T-helper 9 cell (primary cell): Measurements from ENCODE around the gene RAD51AP1.

Experiments used
- DNase-seq: peaks from one replicate; pipeline ENCODE4 v3.0.0-alpha.2; 2020

Gene RAD51AP1

DNA sequence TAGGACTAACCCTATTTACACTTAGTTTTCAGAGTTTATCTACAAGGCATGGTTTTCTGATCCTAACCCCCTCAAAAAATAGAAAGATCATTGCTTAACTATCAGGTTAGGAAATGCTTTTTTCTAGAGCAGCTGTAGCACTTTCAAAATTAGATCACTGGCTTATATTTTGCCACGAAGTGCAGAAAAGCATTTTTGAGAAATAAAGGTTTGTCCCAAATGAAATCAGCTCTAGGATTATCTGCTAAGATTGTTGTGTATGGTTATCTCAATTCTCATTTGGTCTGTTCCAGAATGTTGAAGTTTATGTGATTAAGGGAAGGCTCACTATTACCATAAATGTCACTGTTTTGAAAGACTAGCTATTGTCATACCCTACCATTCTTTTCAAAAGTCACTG lies 13.5 kb downstream of the RAD51AP1 start:
- DNase-seq = no peak

DNA sequence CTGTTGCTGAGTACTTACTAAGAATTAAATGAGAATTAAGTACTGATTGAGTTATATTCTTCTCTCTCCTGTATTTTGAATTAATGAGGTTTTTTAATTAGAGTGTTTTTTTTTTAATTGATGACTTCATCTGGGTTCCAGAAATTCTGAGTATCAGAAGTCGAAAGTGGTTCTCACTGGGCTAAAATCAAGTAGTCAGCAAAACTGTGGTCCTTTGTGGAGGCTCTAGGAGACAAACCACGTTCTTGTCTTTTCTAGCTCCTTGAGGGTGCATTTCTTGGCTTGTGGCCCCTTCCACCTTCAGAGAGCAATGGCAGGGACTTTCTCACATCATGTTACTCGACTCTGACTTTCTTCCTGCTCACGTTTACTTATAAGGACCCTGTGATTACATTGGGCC lies 15.3 kb downstream of the RAD51AP1 start:
- no peak for DNase-seq

DNA sequence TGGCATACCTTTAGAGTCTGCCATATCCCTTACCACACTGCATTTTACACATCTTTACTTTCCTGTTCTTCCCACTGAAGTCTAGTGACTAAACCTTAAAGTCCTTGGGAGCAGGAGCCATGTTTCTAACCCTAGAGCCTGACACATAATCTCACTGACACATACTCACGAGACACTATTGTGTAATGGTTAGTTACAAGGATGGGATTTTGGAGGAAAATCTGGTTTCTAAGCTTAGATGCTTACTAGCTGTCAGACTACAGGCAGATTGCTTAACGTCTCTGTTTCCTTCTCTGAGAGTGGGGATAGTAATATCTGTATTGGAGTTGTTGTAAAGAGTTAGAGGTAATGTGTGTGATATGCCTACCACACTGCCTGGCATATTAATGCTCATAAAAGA lies 17.1 kb downstream of the RAD51AP1 start:
- no peak for DNase-seq

DNA sequence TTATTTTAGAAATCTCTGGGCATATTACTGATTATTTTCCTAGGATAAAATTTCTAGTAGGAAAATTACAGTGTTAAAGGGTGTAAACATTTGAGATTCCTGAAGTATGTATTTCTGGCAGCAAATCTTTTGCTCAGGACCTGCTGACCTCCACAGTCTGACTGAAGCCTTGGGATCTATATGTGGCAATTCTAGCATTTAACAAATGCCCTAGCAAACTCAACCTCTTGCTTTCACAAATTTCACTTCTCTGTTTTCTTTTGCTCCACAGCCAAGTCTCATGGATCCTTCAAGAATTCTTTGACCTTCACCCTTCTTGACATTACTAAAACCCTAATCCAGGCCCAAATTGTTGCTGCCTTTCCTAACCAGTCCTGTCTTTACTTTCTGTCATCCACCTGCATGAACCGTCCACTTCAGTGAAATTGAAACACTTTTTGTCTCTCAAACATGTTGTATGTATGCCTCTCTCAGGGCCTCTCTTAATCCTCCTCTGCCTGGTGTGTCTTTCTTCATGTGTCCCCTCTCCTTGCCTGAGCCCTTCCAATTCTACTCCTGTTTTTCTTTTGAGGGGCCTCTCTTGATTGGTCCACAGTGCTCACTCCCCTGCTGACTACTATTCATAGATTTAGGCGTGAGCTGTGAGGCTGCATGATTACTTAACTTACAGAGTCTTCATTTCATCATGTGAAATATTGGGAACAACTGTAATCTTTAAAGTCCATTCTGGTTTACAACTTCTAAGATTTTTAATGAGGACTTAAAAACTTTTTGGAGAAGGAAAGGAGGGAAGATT lies 18.2 kb downstream of the RAD51AP1 start:
- no peak for DNase-seq

DNA sequence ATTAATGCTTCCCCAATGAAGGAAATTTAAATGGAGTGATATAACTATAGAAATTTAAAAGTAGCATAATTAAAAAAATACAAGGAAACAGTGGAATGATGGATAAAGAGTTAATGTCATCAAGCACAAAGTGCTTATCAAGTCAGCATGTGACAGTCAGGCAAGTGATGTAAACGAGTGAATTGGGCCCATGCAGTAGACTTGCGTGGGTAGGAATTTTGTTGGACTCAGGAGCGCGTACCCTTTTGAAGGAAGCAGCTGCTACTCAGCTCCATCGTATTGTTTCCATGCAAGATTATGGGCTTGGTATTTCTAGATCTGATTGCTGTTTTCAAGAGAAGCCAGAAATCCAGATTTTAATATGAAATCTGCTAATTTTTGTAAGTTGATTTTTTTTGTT lies 18.9 kb downstream of the RAD51AP1 start:
- no peak for DNase-seq

DNA sequence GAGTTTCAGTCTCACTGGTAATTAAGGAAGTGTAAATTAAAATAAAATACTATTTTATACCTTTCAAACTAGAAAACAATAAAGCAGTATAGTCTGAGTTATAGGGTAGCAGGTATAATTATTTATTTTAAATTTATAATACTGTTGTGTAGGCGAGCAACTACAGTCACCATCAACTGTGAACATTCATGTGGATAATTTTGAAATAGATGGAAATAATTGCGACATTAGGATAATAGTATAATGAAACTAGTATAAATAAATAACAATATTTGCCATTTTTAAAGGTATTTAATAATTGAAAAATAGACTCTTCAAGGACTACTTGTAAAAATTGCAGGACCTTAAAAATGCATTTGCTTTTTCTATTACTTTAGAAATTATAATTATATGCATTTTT lies 19.5 kb downstream of the RAD51AP1 start:
- no peak for DNase-seq

DNA sequence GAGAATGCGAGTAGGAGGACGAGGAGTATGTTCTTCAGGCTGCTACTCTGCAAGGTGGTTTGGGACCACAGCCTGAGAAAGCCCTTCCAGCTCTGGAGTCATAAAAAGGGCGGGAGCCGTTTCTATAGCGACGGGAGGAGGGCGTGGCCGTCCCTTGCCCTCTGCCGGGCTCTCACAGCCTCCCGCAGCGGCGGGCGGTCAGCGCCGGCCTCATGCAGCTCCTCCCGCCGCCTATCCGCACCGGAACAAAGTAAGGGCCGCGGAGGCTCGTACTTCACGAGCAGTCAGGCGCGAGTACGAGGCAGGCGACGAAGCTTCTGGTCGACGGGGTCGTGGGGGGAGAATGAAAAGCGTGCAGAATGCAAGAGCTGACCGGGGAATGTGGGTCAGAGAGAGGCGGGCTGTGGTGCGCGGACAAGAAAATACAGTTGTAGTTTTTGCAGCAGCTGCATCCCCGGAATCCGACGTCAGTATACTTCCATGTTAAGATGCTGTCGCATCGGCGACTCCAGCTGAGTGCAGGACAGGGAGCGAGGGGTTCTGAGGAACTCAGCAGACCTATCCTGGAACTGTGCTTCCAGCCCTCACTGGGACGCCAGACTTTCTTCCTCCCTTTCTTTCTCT lies 23.5 kb downstream of the RAD51AP1 start, which contains the start of gene DYRK4:
DYRK4 (plus strand) TSS at position 175 of the 624 bp plus-strand sequence; CDS start at position 213, 38 bp downstream.
- no peak for DNase-seq

DNA sequence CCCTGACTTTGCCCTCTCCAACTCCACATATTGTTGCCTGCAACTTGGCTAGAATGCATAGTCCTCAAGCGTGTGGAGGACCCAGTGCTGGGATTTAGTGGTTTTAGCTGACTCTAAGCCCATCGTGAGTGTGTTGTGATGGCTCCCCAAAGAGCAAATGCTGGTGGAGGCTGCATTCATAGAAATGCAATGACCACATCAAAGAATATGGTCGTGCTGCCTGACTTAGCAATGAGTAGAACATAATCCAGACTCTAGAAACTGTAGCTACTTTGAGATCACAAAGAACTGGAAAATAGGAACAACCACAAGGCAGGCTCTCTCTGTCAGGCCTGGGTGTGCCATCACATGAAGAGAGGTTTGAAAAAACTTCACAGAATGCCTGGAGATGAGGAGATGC lies 24.6 kb downstream of the RAD51AP1 start:
- DNase-seq = no peak

DNA sequence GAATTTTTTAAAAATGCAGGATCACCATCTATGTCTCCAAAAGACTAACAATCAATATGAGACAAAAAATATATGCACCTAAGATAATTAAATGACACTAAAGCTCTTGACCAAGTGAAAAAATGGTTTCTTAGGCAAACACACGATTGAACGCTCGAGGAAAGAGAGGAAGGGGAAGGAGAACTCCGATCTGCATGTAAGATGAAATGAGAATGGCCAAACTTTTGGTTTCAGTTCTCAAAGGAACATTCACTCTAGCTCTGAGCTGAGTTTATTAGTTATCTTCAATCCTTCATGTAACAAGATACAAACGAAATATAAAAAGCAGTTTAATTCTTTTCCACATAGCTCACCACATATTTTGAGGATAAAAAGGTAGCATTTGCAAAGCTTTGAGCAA lies 26.1 kb downstream of the RAD51AP1 start:
- DNase-seq = no peak

DNA sequence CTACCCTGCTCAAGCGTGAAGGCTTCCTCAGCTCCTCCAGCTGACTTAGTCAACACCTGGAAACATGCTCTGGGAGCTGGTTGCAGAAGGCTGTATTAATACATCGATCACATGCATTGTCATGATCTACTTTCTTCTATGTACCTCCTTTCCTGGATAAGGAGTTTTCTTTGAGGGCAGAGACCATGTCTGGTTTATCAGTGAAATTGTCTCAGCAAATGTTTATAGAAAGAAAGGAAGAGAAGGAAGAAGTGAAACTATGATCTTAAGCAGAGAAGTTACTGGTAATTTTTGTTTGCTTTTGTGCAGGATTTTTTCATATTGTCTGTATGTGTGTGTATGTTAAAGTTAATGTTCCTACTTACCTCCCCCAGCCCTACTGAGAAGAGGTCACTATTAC lies 27.8 kb downstream of the RAD51AP1 start:
- DNase-seq = no peak

DNA sequence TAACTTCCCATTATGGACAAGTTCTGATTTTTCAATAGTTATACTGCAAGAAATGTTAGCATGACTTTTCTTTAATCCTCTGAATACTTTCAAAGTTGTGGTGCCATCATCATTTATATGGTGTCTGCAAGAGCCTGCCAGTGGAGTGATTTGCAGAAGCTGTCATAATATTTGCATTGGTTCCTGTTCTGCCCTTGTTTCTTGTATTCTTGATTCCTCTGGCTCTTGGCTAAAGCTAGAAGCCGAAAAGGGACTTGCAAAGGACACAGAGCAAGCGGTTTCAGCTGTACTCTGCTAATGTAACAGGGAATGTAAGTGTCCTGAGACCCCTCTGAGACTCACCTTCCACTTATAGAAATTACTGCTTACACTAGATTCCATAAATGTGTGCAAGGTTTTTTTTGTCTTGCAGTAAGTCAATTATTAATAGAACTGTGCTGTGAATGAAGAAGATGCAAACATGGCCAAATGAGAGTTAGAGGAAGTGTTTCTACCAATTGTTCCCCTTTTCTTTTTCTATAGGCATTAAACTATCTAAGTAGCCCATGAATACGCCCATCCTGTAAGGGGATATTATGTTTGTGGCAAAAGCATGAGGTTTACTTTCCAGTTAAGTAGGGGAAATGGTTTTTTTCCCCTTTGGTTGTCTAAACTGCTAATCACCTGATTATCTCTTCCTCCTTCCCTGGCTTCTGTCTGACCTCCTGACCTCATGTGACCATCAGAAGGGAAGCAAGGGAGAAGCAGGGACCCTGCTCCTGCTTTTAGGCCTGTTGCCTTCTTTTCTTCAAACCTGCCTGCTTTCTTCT lies 28.6 kb downstream of the RAD51AP1 start:
- DNase-seq = no peak

DNA sequence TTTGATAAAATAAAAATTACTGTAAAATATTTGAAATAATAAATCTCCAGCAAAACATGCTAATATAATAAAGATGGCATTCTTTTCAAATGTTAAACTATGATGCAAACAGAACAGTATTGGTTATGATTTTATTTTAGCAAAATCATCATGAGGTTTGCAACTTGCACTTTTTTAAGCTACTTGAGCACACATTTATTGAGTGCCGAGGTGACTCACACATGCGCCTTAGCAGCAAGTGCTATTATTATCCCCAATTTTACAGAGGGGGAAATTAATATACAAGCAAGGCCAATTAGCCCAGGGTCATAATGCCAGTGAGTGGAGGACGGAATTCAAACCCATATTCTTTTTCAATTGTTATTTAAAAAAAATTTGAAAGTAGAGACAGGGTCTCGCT lies 30.6 kb downstream of the RAD51AP1 start:
- DNase-seq = no peak

DNA sequence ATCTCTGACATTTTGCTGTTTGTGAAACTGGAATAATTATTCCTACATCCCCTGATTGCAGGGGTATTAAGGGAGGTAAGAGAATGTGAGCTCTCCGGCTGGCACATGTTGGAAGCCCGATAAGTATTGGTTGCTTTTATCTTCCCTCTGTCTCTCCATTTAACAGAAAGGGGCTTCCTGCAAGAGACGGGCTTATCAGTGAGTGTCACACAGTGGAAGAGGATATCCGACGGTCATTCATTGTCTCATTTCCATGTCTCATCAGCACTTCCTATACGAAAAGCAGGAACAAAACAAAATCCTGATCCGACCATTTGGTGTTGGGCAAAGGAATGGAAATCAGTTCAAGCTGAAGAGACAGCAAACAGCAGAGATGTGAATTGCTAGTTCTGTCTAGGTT lies 34.0 kb downstream of the RAD51AP1 start:
- no peak for DNase-seq

DNA sequence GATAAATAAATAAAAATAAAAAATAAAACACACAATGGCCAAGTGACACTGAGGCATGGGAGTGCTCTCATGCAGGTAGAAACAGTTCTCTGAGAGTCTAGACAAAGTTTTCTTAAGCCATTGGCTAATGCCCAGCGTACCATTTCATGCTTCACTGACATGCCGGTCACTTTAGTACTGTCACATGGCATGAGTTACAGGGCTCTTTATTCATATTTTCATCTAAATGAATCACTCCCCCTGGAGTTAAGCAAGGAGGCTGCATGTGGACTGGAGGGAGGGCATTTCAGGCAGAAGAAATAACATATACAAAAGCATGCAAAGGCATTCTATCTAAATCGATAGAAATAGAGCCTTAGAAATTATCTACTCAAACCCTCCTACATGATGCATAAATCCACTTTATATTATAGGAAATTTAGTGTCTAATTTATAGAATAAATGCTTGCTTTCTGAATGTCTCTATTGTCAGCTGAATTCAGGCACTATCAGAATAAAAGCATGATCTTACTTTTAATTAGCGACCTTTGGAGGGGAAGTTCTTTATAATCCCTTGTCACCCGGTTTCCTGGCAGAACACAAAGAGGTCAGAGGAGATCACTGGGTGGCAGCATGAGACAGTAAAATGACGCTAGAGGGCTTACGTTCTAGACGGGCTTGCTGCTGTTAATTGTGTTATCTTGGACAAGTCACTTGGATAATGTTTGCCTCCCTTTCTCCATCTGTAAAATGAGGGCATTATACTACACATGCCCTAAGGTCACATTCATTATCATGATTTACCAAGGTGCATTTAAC lies 40.8 kb downstream of the RAD51AP1 start:
- no peak for DNase-seq

DNA sequence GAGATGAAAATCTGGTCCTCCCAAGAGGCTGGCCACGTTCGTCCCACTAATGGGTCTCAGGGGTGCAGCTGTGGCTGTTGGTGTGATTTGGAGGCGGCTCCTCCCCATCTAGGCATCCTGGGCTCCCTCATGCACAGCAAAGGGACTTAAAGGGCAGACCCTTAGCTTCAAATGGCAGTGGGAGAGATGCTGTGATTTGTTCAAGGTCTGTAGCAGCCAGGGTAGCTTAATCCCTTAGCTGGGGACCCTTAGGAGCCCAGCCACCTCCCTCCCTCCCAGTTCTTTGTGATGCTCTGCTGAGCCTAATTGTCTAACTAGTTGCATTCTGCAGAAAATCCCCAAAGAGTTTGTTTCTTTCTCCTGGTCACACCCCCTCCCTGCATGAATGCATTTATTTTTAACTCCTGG lies 41.6 kb downstream of the RAD51AP1 start:
- DNase-seq = no peak

DNA sequence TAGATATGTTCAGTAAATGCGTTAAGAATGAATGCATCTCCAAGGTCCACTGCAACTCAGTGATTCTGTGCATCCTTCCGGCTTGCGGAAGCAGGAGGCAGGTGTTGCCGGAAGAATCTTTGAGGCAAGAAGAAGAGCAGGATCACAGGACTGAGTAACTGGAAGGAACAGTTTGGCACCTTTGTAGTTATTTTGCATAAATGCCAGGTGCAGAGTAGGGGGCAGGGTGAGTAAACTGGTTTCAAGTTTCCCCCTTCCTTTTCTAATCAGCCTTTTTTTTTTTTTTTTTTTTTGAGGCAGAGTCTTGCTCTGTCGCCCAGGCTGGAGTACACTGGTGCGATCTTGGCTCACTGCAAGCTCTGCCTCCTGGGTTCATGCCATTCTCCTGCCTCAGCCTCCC lies 45.6 kb downstream of the RAD51AP1 start:
- DNase-seq = no peak

DNA sequence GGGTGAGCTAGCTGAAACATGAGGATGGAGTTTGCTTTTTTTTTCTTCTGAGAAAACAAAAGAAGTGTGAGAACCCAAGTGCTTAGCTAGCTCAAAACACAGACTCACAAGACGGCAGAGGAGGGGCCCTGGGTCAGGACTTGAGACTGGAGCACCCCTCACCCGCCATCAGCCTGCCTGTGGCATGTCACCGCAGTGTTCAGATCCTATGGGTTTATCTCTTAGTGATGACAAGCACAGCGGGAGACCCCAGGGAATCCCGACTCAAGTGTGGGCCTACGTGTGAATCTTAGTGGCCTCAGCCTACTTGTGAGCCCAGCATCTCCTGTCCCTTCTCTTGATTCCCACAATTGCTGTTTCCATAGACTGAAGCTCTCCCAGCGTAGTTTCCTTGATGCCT lies 46.2 kb downstream of the RAD51AP1 start:
- DNase-seq = no peak

DNA sequence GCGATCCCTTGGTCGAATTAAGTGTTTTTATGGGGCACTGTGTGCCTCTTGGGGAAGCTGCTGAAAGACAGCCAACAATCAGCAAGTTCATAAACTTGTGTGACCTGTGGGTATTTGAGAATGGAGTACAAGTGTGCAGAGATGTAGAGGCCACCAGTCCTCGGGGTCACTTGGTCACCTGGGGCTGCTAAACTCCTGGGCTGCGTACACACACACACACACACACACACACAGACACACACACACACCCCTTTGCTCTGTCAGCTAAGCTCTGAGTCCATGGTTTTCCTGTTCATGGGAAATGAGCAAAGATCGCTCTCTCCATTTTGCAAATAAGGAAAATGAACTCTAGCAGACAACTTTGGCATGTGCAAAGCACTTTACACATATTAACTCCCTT lies 47.8 kb downstream of the RAD51AP1 start:
- DNase-seq = no peak

DNA sequence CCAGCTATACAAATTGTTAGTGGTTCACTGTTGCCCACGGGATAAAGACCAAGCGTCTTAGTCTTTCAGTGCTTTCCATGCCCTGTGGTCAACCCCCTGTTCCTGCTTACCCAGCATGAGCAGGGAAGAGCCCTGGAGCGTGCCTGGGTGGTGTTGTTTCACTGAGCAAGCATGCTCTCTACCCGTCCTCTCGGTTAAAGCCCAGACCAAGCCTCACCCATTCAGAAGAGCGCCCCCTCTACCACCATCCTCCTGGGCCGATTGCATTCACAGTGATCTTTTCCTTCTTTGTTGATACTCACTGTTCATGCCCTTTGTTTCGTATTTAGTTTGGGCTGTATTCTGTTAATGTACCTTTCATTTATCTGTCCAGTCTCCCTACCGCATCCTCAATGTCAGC lies 48.4 kb downstream of the RAD51AP1 start:
- no peak for DNase-seq

DNA sequence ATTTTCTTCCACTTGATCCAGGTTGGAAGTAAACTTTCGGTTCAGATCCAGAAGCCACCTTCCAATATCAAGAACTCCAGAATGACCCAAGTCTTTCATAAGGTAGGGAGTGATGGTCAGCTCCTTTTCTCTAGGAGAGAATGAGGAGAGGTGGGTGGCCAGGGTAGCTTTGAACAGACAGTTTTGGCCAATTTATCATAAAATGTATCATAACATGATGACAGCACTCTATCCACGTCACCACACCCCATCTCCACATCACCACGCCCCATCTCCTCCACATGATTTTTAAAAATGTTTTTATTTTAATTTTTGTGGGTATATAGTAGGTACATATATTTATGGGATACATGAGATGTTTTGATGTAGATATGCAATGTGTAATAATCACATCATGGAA lies 50.2 kb downstream of the RAD51AP1 start:
- DNase-seq = no peak

DNA sequence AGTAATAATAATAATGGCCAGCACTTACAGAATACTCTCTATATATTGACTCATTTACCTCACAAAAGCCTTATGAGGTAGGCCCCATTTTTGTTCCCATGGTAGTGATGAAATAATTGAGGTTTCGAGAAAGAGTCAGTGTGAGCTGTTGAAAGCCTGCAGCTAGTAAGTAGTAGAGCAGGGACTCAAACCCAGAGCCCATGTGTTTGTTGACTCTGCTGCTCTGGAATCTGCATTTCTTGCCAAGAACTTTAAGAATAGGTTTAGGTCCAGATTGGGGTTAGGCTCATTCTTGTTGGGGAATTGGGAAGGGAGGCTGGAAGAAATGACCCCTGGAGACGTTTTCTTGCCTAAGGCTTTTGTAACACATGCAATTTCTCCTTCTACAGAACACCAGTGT lies 51.3 kb downstream of the RAD51AP1 start:
- DNase-seq = no peak

DNA sequence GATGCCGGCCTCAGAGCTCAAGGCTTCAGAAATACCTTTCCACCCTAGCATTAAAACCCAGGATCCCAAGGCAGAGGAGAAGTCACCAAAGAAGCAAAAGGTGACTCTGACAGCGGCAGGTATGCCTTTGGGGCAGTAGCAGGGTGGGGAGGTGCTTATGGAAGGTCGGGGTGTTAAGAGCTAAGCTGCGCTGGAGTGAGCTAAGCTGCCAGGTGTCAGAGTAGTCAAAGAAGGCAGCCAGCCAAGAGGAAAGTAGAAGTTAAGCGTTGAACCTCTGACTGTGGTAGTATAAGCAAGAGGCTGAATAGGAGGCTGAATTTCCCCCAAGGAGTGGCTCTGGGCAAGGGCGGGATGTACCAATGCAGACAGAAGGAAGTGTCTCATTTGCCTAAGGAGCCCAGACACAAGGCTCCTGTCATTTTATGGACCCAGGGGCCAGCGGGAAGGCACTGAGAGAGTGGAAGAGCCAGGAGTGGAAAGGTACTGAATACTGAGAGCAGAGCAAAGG lies 52.5 kb downstream of the RAD51AP1 start:
- no peak for DNase-seq

DNA sequence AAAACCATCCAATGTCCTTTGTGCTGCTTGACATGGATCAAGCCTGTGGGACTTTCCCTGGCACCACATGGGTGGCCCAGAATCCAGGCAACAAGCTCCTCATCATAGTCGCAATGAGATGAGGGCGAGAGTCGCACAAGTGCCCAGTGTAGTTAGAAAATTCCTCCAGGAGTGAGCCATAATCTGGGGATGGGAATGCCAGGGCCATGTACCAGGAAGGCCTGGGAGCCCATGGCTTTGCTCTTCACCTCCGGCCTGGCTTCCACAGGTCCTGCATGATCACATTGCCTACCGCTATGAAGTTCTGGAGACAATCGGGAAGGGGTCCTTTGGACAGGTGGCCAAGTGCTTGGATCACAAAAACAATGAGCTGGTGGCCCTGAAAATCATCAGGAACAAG lies 57.2 kb downstream of the RAD51AP1 start:
- no peak for DNase-seq
